ENCODE data around the gene GJA9. TPM values are rescaled to one million over a fixed set of nuclear protein-coding genes. Genes with fewer than 3 reads are reported as not detected.

Gene GJA9
- total RNA-seq, 1 experiment from 2014 or later = not detected

DNA sequence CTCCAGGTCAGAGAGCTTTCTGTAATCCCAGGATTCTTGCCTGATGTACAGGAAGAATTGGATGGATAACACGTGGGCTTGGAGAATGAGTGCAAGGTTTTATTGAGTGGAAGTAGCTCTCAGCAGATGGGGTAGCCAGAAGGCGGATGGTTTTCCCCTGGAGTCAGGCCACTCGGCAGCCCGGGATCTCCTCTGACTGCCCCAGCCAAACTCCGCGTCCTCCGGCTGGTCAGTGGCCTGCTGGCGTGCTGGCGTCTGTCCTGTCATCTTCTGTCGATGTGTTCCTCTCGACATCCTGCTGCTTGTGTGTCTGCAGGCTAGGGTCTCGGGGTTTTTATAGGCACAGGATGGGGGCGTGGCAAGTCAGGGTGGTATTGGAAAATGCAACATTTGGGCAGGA lies 27.4 kb upstream of the GJA9 start:
- H4K20me1 ChIP-seq (ENCODE audit: low read length) = no peaks in the 10 kb centered on the region
- BruUV-seq (replicated peaks) = no TSS peak
- no peaks in the 10 kb centered on the region for H3K4me1 ChIP-seq (ENCODE audit: insufficient read depth, low read length)
- H3K9me2 ChIP-seq (replicated peaks; ENCODE audit: low read length) = no peaks in the 10 kb centered on the region
- TF ChIP-seq, protein P1, sequence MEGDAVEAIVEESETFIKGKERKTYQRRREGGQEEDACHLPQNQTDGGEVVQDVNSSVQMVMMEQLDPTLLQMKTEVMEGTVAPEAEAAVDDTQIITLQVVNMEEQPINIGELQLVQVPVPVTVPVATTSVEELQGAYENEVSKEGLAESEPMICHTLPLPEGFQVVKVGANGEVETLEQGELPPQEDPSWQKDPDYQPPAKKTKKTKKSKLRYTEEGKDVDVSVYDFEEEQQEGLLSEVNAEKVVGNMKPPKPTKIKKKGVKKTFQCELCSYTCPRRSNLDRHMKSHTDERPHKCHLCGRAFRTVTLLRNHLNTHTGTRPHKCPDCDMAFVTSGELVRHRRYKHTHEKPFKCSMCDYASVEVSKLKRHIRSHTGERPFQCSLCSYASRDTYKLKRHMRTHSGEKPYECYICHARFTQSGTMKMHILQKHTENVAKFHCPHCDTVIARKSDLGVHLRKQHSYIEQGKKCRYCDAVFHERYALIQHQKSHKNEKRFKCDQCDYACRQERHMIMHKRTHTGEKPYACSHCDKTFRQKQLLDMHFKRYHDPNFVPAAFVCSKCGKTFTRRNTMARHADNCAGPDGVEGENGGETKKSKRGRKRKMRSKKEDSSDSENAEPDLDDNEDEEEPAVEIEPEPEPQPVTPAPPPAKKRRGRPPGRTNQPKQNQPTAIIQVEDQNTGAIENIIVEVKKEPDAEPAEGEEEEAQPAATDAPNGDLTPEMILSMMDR (conservative IDR thresholded peaks at IDR 0.05; ENCODE audit: low read depth, low read length) = no peak
- TF ChIP-seq EZH2 (IDR thresholded peaks at IDR 0.05; ENCODE audit: low read length, unreplicated experiment) (no peak), EZH2phosphoT487 (IDR thresholded peaks at IDR 0.05; ENCODE audit: borderline replicate concordance, low read length) (no peak)
- no peaks in the 10 kb centered on the region for H3K36me3 ChIP-seq (ENCODE audit: low read depth, low read length)
- no peak overlapping the region for H2AFZ ChIP-seq (ENCODE audit: low read length)
- POLR2A ChIA-PET (ENCODE audit: unreplicated experiment) = no interaction called here
- no peak overlapping the region for H3K9ac ChIP-seq (ENCODE audit: low read length)
- ATAC-seq (no peak), DNase-seq (no peak)
- intact Hi-C loops (cut with micrococcal nuclease) = no loop called here
- H3K9me3 ChIP-seq (ENCODE audit: low read length) = no peaks in the 10 kb centered on the region
- H3K4me2 ChIP-seq (ENCODE audit: low read length) = no peak overlapping the region
- H3K27me3 ChIP-seq (ENCODE audit: low read length) = no peaks in the 10 kb centered on the region
- no peaks in the 10 kb centered on the region for H3F3A ChIP-seq (ENCODE audit: low read length, unreplicated experiment)
- no peak overlapping the region for H3K4me3 ChIP-seq (ENCODE audit: low read length)
- H3K27ac ChIP-seq (ENCODE audit: low read length) = no peak overlapping the region
- CTCF ChIA-PET = no interaction called here
- no peaks in the 10 kb centered on the region for H3K79me2 ChIP-seq (ENCODE audit: low read length)

DNA sequence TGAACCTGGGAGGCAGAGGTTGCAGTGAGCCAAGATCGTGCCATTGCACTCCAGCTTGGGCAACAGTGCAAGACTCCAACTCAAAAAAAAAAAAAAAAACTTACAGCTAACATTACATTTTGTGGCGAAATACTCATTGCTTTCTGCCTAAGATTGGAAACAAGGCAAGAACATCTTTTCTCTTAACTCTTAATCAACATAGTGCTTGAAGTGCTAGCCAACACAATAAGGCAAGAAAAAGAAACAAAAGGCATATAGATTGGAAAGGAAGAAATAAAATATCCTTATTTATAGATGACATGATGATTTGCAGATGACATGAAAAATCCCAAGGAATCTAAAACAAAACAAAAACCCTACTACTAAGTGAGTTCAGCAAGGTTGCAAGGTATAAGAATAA lies 24.6 kb upstream of the GJA9 start:
- H3K79me2 ChIP-seq (ENCODE audit: low read length) = no peaks in the 10 kb centered on the region
- TF ChIP-seq, protein P1 (conservative IDR thresholded peaks at IDR 0.05; ENCODE audit: low read depth, low read length) = no peak
- no peak for TF ChIP-seq EZH2phosphoT487 (IDR thresholded peaks at IDR 0.05; ENCODE audit: borderline replicate concordance, low read length)
- TF ChIP-seq EZH2 (IDR thresholded peaks at IDR 0.05; ENCODE audit: low read length, unreplicated experiment) = no peak
- DNase-seq (no peak), ATAC-seq (no peak)
- H3K4me3 ChIP-seq (ENCODE audit: low read length) = no peak overlapping the region
- no peak overlapping the region for H3K27ac ChIP-seq (ENCODE audit: low read length)
- no peaks in the 10 kb centered on the region for H3K27me3 ChIP-seq (ENCODE audit: low read length)
- no peaks in the 10 kb centered on the region for H3F3A ChIP-seq (ENCODE audit: low read length, unreplicated experiment)
- H2AFZ ChIP-seq (ENCODE audit: low read length) = no peak overlapping the region
- H3K9me2 ChIP-seq (replicated peaks; ENCODE audit: low read length) = no peaks in the 10 kb centered on the region
- BruUV-seq (replicated peaks) = no TSS peak
- ChIA-PET POLR2A (ENCODE audit: unreplicated experiment) (no interaction called here), CTCF (no interaction called here)
- no peaks in the 10 kb centered on the region for H3K36me3 ChIP-seq (ENCODE audit: low read depth, low read length)
- no peaks in the 10 kb centered on the region for H3K4me1 ChIP-seq (ENCODE audit: insufficient read depth, low read length)
- no peak overlapping the region for H3K4me2 ChIP-seq (ENCODE audit: low read length)
- no peaks in the 10 kb centered on the region for H4K20me1 ChIP-seq (ENCODE audit: low read length)
- H3K9me3 ChIP-seq (ENCODE audit: low read length) = no peaks in the 10 kb centered on the region
- intact Hi-C loops (cut with micrococcal nuclease) = no loop called here
- H3K9ac ChIP-seq (ENCODE audit: low read length) = no peak overlapping the region

DNA sequence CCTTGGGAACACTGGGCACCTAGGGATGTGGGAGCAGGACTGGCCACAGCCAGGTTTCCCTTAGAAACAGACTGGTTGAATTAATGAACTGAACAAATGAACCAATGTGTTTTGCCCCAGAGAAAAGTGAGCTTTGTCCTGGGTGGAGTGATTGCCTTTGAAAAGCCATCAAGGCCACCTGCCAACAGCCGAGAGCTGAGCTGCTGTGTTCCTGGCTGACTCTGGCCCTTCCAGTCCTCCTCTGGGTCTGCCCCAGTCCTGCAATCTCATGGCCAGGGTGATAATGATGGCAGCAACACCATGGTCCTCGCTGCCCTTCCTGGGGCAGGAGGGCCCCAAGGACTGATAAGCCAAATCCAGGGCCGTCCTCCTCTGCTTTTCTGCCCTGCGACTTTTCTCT lies 18.2 kb upstream of the GJA9 start:
- ATAC-seq (no peak), DNase-seq (no peak)
- H3K79me2 ChIP-seq (ENCODE audit: low read length) = no peaks in the 10 kb centered on the region
- H3K4me1 ChIP-seq (ENCODE audit: insufficient read depth, low read length) = peaks cover 13% of the 10 kb centered on the region; the same call in 1 of the 2 replicates
- ChIA-PET POLR2A (ENCODE audit: unreplicated experiment) (no interaction called here), CTCF (no interaction called here)
- intact Hi-C loops (cut with micrococcal nuclease) = no loop called here
- no peak overlapping the region for H3K9ac ChIP-seq (ENCODE audit: low read length)
- no peak overlapping the region for H3K27ac ChIP-seq (ENCODE audit: low read length)
- H3K4me2 ChIP-seq (ENCODE audit: low read length) = no peak overlapping the region
- BruUV-seq (replicated peaks) = no TSS peak
- TF ChIP-seq EZH2 (IDR thresholded peaks at IDR 0.05; ENCODE audit: low read length, unreplicated experiment) = no peak
- no peak for TF ChIP-seq EZH2phosphoT487 (IDR thresholded peaks at IDR 0.05; ENCODE audit: borderline replicate concordance, low read length)
- TF ChIP-seq, protein P1 (conservative IDR thresholded peaks at IDR 0.05; ENCODE audit: low read depth, low read length) = no peak
- no peak overlapping the region for H3K4me3 ChIP-seq (ENCODE audit: low read length)
- H2AFZ ChIP-seq (ENCODE audit: low read length) = no peak overlapping the region
- no peaks in the 10 kb centered on the region for H3K9me2 ChIP-seq (replicated peaks; ENCODE audit: low read length)
- no peaks in the 10 kb centered on the region for H3F3A ChIP-seq (ENCODE audit: low read length, unreplicated experiment)
- H3K27me3 ChIP-seq (ENCODE audit: low read length) = no peaks in the 10 kb centered on the region
- H3K36me3 ChIP-seq (ENCODE audit: low read depth, low read length) = no peaks in the 10 kb centered on the region
- no peaks in the 10 kb centered on the region for H3K9me3 ChIP-seq (ENCODE audit: low read length)
- H4K20me1 ChIP-seq (ENCODE audit: low read length) = no peaks in the 10 kb centered on the region
